H1 (cell line): Measurements from ENCODE around the gene SGCD. TPM values are rescaled to one million over a fixed set of nuclear protein-coding genes. Genes with fewer than 3 reads are reported as not detected.

Experiments used
- CBX8 ChIP-seq: fragments of 300-800, 300-1000 bp; sonication (generic); IDR thresholded peaks from 2 replicates; pipeline ENCODE4 v1.7.1; 2016; ENCODE audit warnings: low read depth, low read length, borderline replicate concordance
- HDAC2 ChIP-seq, 2 experiments: fragments of 300-600 bp in 1 of 2; sonication (generic) in 1 of 2; IDR thresholded peaks; 2 replicates each; pipeline ENCODE4 v1.6.1; 2011 to 2012; ENCODE audit warnings: low read depth in 2 of 2, low read length in 2 of 2, mild to moderate bottlenecking in 2 of 2, moderate library complexity in 2 of 2, borderline replicate concordance in 1 of 2, inconsistent platforms in 1 of 2
- JUND ChIP-seq: IDR thresholded peaks from 2 replicates; pipeline ENCODE4 v1.6.1; 2011; ENCODE audit warnings: mild to moderate bottlenecking, improper control_type of control experiment, low read length
- RBBP5 ChIP-seq: IDR thresholded peaks from 2 replicates; pipeline ENCODE4 v1.7.1; 2012; ENCODE audit warnings: low read depth, mild to moderate bottlenecking, inconsistent platforms, low read length, moderate library complexity, borderline replicate concordance
- SIN3A ChIP-seq, 2 experiments: IDR thresholded peaks in 1 of 2; conservative IDR thresholded peaks in 1 of 2; 2 replicates each; pipeline ENCODE4 v1.6.1; 2011 to 2012; ENCODE audit warnings: low read length in 2 of 2, improper control_type of control experiment in 1 of 2, low read depth in 1 of 2, mild to moderate bottlenecking in 1 of 2
- SP1 ChIP-seq: IDR thresholded peaks from 2 replicates; pipeline ENCODE4 v1.6.1; 2011; ENCODE audit warnings: low read depth, low read length
- YY1 ChIP-seq: IDR thresholded peaks from 2 replicates; pipeline ENCODE4 v1.6.1; 2011; ENCODE audit warnings: low read depth, mild to moderate bottlenecking, low read length
- polyA plus RNA-seq, 7 experiments: library from polyadenylated mRNA; depleted of rRNA in 3 of 7; stranded (reverse) in 5 of 7; unstranded in 2 of 7; fragments of >200 nt in 5 of 7; fragments of 200-250 nt in 2 of 7; gene quantifications; 1 replicate in 5 of 7; 2 replicates in 1 of 7; 4 replicates in 1 of 7; pipeline versions ENCODE4 v1.2.1 to v1.2.3, GENCODE V29; 2011 to 2013; ENCODE audit warnings: missing spikeins in 2 of 7, mixed read lengths in 2 of 7
- total RNA-seq: library from RNA; stranded (reverse); fragmentation: NEBNext Ultra II Directional; extraction: Animal tissue kit (Norgen Biotek cat#: 25700); gene quantifications from 2 replicates; pipeline ENCODE4 v1.2.1, GENCODE V29; 2021
- TF ChIP-seq, protein P1 (sequence below): fragments of 300-600 bp; sonication (generic); IDR thresholded peaks from 2 replicates; pipeline ENCODE4 v1.7.1; 2012; ENCODE audit warnings: low read length, moderate library complexity, mild to moderate bottlenecking, inconsistent platforms; ENCODE audit not compliant: insufficient replicate concordance
- TF ChIP-seq, protein P2 (sequence below): IDR thresholded peaks from 2 replicates; pipeline ENCODE4 v1.6.1; 2011; ENCODE audit warnings: low read depth, mild to moderate bottlenecking, low read length; ENCODE audit not compliant: insufficient read depth
- TF ChIP-seq, protein P3 (sequence below): IDR thresholded peaks from 2 replicates; pipeline ENCODE4 v1.6.1; 2012; ENCODE audit warnings: inconsistent platforms

SGCD gene
- total and polyA plus RNA-seq, 2 of the 8 experiments (the other 6 are each of a cell fraction or from before 2014, with no cell fraction given), result 0.04 to 0.08 TPM

DNA sequence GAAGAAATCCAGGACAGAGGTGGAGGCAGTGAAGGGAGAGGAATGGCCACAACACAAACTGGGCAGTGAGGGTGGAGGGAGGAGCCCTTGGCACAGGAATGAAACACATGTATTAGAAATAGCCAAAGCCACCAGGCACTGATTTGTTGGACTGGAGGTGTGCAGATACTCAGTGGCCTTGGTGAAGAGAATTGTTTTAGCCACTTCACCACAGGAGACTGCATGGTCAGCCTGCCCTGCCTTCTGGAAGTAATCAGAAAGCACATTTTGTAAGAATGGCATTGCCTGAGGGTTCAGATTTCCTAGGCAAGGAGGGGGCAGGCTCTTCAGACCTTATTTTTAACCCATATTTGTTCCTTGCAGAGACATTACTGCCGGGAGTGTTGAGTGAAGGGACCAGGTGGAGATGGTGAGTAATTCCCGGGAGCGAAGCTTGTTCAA, 2.2 kb downstream of the SGCD start (continued):
- TF ChIP-seq, protein P1, sequence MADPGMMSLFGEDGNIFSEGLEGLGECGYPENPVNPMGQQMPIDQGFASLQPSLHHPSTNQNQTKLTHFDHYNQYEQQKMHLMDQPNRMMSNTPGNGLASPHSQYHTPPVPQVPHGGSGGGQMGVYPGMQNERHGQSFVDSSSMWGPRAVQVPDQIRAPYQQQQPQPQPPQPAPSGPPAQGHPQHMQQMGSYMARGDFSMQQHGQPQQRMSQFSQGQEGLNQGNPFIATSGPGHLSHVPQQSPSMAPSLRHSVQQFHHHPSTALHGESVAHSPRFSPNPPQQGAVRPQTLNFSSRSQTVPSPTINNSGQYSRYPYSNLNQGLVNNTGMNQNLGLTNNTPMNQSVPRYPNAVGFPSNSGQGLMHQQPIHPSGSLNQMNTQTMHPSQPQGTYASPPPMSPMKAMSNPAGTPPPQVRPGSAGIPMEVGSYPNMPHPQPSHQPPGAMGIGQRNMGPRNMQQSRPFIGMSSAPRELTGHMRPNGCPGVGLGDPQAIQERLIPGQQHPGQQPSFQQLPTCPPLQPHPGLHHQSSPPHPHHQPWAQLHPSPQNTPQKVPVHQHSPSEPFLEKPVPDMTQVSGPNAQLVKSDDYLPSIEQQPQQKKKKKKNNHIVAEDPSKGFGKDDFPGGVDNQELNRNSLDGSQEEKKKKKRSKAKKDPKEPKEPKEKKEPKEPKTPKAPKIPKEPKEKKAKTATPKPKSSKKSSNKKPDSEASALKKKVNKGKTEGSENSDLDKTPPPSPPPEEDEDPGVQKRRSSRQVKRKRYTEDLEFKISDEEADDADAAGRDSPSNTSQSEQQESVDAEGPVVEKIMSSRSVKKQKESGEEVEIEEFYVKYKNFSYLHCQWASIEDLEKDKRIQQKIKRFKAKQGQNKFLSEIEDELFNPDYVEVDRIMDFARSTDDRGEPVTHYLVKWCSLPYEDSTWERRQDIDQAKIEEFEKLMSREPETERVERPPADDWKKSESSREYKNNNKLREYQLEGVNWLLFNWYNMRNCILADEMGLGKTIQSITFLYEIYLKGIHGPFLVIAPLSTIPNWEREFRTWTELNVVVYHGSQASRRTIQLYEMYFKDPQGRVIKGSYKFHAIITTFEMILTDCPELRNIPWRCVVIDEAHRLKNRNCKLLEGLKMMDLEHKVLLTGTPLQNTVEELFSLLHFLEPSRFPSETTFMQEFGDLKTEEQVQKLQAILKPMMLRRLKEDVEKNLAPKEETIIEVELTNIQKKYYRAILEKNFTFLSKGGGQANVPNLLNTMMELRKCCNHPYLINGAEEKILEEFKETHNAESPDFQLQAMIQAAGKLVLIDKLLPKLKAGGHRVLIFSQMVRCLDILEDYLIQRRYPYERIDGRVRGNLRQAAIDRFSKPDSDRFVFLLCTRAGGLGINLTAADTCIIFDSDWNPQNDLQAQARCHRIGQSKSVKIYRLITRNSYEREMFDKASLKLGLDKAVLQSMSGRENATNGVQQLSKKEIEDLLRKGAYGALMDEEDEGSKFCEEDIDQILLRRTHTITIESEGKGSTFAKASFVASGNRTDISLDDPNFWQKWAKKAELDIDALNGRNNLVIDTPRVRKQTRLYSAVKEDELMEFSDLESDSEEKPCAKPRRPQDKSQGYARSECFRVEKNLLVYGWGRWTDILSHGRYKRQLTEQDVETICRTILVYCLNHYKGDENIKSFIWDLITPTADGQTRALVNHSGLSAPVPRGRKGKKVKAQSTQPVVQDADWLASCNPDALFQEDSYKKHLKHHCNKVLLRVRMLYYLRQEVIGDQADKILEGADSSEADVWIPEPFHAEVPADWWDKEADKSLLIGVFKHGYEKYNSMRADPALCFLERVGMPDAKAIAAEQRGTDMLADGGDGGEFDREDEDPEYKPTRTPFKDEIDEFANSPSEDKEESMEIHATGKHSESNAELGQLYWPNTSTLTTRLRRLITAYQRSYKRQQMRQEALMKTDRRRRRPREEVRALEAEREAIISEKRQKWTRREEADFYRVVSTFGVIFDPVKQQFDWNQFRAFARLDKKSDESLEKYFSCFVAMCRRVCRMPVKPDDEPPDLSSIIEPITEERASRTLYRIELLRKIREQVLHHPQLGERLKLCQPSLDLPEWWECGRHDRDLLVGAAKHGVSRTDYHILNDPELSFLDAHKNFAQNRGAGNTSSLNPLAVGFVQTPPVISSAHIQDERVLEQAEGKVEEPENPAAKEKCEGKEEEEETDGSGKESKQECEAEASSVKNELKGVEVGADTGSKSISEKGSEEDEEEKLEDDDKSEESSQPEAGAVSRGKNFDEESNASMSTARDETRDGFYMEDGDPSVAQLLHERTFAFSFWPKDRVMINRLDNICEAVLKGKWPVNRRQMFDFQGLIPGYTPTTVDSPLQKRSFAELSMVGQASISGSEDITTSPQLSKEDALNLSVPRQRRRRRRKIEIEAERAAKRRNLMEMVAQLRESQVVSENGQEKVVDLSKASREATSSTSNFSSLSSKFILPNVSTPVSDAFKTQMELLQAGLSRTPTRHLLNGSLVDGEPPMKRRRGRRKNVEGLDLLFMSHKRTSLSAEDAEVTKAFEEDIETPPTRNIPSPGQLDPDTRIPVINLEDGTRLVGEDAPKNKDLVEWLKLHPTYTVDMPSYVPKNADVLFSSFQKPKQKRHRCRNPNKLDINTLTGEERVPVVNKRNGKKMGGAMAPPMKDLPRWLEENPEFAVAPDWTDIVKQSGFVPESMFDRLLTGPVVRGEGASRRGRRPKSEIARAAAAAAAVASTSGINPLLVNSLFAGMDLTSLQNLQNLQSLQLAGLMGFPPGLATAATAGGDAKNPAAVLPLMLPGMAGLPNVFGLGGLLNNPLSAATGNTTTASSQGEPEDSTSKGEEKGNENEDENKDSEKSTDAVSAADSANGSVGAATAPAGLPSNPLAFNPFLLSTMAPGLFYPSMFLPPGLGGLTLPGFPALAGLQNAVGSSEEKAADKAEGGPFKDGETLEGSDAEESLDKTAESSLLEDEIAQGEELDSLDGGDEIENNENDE, result no peak
- TF ChIP-seq SP1 (no peak), RBBP5 (no peak), SIN3A (conservative IDR thresholded peaks at IDR 0.05 in 1 of 2, IDR thresholded peaks at IDR 0.05 in 1 of 2; ENCODE audit: low read depth in 1 of 2, low read length in 2 of 2) (no peak), HDAC2 (IDR thresholded peaks at IDR 0.05; ENCODE audit: borderline replicate concordance in 1 of 2, low read depth in 2 of 2, low read length in 2 of 2) (no peak), JUND (no peak), CBX8 (no peak), YY1 (no peak)
- TF ChIP-seq, protein P2, sequence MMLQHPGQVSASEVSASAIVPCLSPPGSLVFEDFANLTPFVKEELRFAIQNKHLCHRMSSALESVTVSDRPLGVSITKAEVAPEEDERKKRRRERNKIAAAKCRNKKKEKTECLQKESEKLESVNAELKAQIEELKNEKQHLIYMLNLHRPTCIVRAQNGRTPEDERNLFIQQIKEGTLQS, result no peak
- TF ChIP-seq, protein P3, sequence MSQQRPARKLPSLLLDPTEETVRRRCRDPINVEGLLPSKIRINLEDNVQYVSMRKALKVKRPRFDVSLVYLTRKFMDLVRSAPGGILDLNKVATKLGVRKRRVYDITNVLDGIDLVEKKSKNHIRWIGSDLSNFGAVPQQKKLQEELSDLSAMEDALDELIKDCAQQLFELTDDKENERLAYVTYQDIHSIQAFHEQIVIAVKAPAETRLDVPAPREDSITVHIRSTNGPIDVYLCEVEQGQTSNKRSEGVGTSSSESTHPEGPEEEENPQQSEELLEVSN, result no peak
